ENCODE results near the gene PLCD3.

The PLCD3 gene

GRCh38 chr17:45116434-45117016, 15.8 kb downstream of the PLCD3 start:
- no peak for DNase-seq

- no peak for DNase-seq
Observed at GRCh38 chr17:45115871-45116270, 16.4 kb downstream of the PLCD3 start.

GRCh38 chr17:45115015-45115625, 17.2 kb downstream of the PLCD3 start:
- no peak for DNase-seq

- DNase-seq = no peak
Observed at GRCh38 chr17:45114117-45114932, 18.0 kb downstream of the PLCD3 start.

GRCh38 chr17:45113424-45113754, 18.9 kb downstream of the PLCD3 start:
- DNase-seq = no peak

DNA sequence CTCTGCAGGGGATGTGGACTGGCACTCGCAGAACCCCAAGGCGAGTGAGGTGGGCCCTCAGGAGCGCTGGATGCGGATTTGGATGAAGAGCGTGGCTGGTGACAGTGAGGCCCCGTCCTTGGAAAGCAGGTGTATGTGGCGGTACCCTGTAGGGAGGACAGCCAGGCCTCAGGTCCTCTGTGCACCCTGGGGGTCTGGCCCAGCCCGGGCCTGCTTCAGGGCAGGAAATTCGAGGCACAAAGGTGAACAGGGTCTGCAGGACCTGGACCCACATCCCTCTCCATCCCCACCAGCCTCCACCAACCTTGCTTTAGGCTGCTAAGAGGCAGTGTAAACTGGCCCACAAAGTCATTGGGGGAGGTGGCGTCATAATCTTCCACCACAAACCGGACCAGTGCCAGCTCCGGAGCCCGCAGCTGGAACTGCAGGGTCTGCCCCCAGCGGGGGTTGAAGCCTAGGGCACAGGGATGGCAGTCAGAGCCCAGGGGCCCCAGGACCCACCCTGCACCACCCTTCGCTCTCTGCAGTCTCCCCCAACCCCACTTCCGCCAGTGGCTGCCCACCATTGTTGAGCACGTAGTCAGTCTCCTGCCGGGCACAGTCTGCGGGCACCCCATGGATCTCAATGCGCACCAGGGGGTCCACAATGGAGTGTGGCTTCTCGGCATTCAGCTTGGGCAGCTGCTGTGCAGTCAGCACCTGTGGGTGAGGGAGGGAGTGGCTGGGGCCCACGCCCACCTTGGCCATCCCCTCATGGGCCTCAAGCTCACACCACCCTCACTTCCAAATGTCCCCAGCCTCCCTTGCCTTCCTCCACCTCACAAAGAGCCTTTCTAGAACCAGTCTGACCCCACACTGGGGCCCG, 19.5 kb downstream of the PLCD3 start:
- DNase-seq = no peak

- no peak for DNase-seq
Observed at GRCh38 chr17:45111850-45112249, 20.5 kb downstream of the PLCD3 start.

DNA sequence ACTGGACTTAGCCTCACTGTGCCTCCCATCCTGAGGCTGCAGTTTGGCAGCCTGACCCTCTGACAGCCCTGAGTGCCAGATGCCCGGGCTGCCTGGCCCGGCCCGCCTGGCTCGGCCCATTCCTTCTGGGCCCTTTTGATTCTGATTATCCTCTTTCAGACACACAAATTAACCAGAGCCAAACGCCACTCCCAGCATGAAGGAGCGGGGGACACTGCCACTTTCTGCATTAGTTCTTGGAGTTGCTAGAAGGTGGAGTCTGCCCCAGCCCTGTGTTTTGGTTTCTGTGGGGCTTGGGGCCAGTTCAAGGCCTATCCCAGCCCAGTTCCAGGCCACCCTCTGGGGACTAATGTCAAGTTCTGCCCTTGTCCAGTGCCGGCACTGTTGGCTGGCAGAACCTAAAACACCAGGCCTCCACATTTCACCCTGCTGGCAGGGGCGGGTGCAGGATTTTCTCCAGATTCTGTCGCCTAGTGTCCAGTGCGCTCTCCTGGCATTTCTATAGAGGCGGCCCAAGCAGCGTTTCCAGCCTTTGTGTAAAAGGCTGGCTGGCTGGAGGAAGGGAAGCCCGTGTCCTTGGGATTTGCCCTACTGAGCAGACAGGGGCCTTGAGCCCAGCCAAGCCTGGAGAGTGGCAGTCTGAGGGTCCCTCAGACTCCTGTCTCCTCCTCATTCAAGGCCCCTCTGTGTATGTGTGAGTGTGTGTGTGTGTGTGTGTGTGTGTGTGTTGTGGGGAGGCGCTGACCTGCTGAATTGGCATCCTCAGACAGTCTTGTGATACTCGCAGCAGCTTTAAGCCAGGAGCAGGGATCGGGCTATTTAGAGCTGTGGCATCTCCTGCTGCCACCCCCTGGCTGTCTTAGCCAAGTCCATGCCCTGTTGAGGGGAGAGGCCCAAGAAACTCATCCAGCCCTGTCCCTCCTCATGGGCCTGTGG, 21.4 kb downstream of the PLCD3 start:
- no peak for DNase-seq

GRCh38 chr17:45108595-45109521, 23.5 kb downstream of the PLCD3 start:
- no peak for DNase-seq

GRCh38 chr17:45108051-45108450, 24.3 kb downstream of the PLCD3 start:
- no peak for DNase-seq

GRCh38 chr17:45107293-45108010, 24.9 kb downstream of the PLCD3 start:
- no peak for DNase-seq

- DNase-seq = no peak
Observed at GRCh38 chr17:45106582-45106981, 25.7 kb downstream of the PLCD3 start.

DNA sequence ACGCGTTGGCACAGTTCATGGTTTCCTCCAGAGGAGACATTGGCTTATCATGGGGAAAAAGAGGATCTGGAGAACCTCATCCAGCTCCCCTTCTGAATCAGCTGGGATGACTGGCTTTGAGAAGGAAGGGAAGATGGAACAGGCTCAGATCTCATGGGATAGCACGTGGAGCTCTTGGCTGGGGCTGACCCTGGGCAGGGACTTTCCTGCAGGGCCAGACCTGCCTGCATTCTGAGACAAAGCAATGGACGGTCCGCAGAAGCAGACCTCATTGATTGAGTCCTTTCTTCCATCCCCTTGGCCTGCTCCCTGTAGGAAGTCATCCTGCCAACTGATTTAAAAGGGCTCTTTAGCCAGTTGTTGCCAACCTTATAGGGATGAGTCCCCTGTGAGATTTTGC, 26.2 kb downstream of the PLCD3 start:
- DNase-seq = no peak

DNA sequence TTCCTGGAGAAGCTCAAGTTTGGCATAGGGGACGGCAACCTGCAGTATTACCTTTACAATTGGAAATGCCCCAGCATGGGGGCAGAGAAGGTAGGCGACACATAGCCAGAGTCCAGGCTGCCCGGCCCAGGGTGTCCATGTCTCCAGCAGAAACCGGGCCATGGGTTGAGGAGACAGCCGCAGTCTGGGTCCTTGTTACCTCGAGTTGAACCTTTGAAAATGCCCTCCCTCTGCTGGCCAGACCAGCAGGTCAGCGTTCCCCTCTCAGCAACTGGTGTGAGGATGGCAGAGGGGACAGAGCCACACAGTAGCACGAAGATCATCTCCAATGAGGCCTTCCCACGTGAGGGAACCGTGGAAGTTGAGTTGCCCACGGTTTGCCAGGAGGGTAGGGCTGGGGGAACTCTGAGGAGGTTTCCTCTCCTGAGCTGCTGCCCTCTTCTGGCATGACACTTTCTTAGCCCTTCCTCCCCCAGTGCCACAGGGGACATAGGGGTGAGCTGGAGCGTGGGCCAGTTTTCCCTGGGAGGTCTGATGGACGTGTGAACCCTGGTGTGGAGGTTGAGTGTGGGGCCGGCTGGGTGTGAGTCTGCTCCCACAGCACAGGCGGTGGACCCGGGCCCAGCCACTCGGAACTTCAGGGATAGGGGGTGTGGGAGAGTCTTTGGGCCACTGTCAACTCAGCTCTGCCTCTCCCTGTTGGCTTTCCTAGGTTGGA, 27.2 kb downstream of the PLCD3 start:
- DNase-seq = no peak

- no peak for DNase-seq
Observed at GRCh38 chr17:45104497-45104896, 27.8 kb downstream of the PLCD3 start.

- DNase-seq = no peak
Observed at GRCh38 chr17:45104029-45104428, 28.3 kb downstream of the PLCD3 start.

DNA sequence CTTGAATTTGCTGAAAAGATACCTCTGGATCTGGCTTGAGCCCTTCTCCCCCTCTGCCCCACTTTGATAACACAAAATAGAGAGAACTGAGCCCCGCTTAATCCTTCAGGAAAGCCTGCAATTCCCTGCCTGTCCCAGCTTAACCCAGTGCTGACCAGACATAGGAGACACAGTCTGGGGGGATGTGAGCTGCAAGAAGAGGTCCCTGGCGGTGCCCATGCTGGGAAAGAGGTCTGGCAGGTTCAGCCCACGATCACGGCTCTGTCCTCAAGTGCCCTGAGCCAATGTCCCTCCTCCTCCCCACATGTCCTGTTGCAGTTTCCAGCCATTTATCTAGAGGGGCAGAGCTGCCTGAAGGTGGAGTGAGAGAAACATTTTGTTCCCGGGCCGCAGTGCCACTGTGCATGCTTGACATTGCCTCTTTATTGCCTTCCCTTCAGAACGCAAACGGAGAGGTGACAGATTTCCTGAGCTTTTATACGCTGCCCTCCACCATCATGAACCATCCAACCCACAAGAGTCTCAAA, 29.0 kb downstream of the PLCD3 start:
- no peak for DNase-seq

GRCh38 chr17:45102856-45103255, 29.5 kb downstream of the PLCD3 start:
- no peak for DNase-seq

All from stimulated activated CD4-positive, alpha-beta T cell treated with anti-CD3 and anti-CD28 coated beads, Interleukin-12 subunit alpha, Interleukin-12 subunit beta, amount 100 ng/mL, for 4 hours (primary cell).